ENCODE results near the gene ZNF304. TPM values are rescaled to one million over a fixed set of nuclear protein-coding genes. Genes with fewer than 3 reads are reported as not detected.

Gene ZNF304
- polyA plus RNA-seq, 1 donor (not counting 4 experiments of a cell fraction or from before 2014, with no cell fraction given): 7.7 TPM

DNA sequence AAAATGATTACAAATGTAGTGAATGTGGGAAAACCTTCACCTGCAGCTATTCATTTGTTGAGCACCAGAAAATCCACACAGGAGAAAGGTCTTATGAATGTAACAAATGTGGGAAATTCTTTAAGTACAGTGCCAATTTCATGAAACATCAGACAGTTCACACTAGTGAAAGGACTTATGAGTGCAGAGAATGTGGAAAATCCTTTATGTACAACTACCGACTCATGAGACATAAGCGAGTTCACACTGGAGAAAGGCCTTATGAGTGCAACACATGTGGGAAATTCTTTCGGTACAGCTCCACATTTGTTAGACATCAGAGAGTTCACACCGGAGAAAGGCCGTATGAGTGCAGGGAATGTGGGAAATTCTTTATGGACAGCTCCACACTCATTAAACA lies 47.8 kb downstream of the ZNF304 start:
- peaks cover 12 to 21% of the 10 kb centered on the region in 2 experiments for H3K36me3 ChIP-seq (ENCODE audit: control insufficient read depth in 2 of 2, extremely low read depth in 1 of 2, insufficient read depth in 2 of 2, low read length in 2 of 2)
- no peaks in the 10 kb centered on the region for H4K20me1 ChIP-seq (ENCODE audit: control insufficient read depth, extremely low read depth, insufficient read depth, low read length)
- DNase-seq (ENCODE audit: low read depth, low spot score): no peak
- H3K9me3 ChIP-seq (ENCODE audit: control insufficient read depth, low read depth, low read length): no peaks in the 10 kb centered on the region
- no peak for FAIRE-seq
- no peaks in the 10 kb centered on the region for H3K9me1 ChIP-seq (ENCODE audit: control insufficient read depth, extremely low read depth, insufficient read depth, low read length)
- no peaks in the 10 kb centered on the region for H3K27me3 ChIP-seq (ENCODE audit: control insufficient read depth, extremely low read depth, insufficient read depth, low read length)
- no peak for TF ChIP-seq EZH2 (IDR thresholded peaks at IDR 0.05; ENCODE audit: low read length)
- TF ChIP-seq, protein P1, sequence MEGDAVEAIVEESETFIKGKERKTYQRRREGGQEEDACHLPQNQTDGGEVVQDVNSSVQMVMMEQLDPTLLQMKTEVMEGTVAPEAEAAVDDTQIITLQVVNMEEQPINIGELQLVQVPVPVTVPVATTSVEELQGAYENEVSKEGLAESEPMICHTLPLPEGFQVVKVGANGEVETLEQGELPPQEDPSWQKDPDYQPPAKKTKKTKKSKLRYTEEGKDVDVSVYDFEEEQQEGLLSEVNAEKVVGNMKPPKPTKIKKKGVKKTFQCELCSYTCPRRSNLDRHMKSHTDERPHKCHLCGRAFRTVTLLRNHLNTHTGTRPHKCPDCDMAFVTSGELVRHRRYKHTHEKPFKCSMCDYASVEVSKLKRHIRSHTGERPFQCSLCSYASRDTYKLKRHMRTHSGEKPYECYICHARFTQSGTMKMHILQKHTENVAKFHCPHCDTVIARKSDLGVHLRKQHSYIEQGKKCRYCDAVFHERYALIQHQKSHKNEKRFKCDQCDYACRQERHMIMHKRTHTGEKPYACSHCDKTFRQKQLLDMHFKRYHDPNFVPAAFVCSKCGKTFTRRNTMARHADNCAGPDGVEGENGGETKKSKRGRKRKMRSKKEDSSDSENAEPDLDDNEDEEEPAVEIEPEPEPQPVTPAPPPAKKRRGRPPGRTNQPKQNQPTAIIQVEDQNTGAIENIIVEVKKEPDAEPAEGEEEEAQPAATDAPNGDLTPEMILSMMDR (optimal IDR thresholded peaks at IDR 0.05 in 1 of 3, IDR thresholded peaks at IDR 0.05 in 1 of 3, conservative IDR thresholded peaks at IDR 0.05 in 1 of 3; ENCODE audit: extremely low read depth in 1 of 3, insufficient read depth in 2 of 3, low read length in 3 of 3): no peak
- no peak overlapping the region for H3K4me3 ChIP-seq (ENCODE audit: control insufficient read depth in 2 of 3, extremely low read depth in 1 of 3, insufficient read depth in 2 of 3, low read depth in 1 of 3, low read length in 3 of 3)
- no peak overlapping the region for H3K9ac ChIP-seq (ENCODE audit: control insufficient read depth, extremely low read depth, insufficient read depth, low read length)
- no peak overlapping the region for H2AFZ ChIP-seq (ENCODE audit: control insufficient read depth, low read length)
- no peaks in the 10 kb centered on the region for H3K4me1 ChIP-seq (ENCODE audit: control insufficient read depth, extremely low read depth, insufficient read depth, low read length)
- H3K4me2 ChIP-seq (ENCODE audit: control insufficient read depth, extremely low read depth, insufficient read depth, low read depth, low read length): no peak overlapping the region
- H3K27ac ChIP-seq (ENCODE audit: control insufficient read depth, insufficient read depth, low read length): no peak overlapping the region
- dilution Hi-C loops (cut with MboI; ENCODE audit: extremely low pct_ligation_motif_present, low sequenced_read_pairs): no loop called here
- H3K79me2 ChIP-seq (ENCODE audit: control insufficient read depth, insufficient read depth, low read length): peaks cover 9% of the 10 kb centered on the region

DNA sequence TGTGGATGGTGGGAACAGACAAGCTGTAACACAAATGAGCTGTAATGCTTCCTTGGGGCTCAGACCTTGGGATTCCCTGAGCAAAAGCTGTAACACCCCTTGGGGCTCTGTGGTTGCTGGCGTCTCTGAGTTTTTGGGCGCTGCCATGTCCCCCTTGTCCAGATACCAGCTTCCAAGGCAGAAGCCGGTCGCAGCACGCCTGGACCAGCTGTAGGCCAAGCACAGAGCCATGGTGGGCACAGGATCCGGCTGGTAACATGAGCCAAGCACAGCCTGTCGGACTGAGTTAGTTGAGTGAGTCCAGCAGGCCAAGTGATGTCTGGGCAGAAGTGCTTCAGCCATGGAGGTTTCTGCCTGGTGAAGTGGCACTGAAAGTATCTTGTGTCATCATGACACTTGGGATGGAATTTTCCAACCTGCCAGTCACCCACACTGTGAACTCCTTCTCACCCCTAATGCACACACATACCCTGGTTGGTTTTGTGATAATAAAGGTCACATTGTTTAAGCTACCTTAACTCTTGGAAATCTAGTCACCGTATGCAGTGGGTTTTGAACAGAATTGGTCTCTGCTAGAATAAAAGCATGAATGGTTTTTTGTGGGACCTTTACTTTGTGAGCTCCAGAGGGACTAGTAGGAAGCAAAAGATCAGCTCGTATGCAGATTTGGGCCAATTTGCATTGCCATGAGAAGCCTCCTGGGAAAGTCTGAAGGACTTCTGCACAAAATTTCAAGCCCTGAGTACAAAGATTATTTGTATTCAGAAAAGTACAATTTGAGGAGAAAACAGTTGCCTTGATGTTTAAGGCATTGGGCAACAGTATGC lies 52.9 kb downstream of the ZNF304 start:
- Histone ChIP-seq H3K36me3 (ENCODE audit: control insufficient read depth in 2 of 2, extremely low read depth in 1 of 2, insufficient read depth in 2 of 2, low read length in 2 of 2) (peaks cover 1 to 5% of the 10 kb centered on the region in 2 experiments), H3K9me1 (ENCODE audit: control insufficient read depth, extremely low read depth, insufficient read depth, low read length) (no peaks in the 10 kb centered on the region), H3K9ac (ENCODE audit: control insufficient read depth, extremely low read depth, insufficient read depth, low read length) (no peak overlapping the region), H3K4me1 (ENCODE audit: control insufficient read depth, extremely low read depth, insufficient read depth, low read length) (no peaks in the 10 kb centered on the region), H3K4me2 (ENCODE audit: control insufficient read depth, extremely low read depth, insufficient read depth, low read depth, low read length) (no peak overlapping the region), H3K79me2 (ENCODE audit: control insufficient read depth, insufficient read depth, low read length) (no peaks in the 10 kb centered on the region), H3K27ac (ENCODE audit: control insufficient read depth, insufficient read depth, low read length) (no peak overlapping the region), H3K9me3 (ENCODE audit: control insufficient read depth, low read depth, low read length) (no peaks in the 10 kb centered on the region), H2AFZ (ENCODE audit: control insufficient read depth, low read length) (no peak overlapping the region), H3K4me3 (ENCODE audit: control insufficient read depth in 2 of 3, extremely low read depth in 1 of 3, insufficient read depth in 2 of 3, low read depth in 1 of 3, low read length in 3 of 3) (no peak overlapping the region), H3K27me3 (ENCODE audit: control insufficient read depth, extremely low read depth, insufficient read depth, low read length) (no peaks in the 10 kb centered on the region), H4K20me1 (ENCODE audit: control insufficient read depth, extremely low read depth, insufficient read depth, low read length) (no peaks in the 10 kb centered on the region)
- dilution Hi-C loops (cut with MboI; ENCODE audit: extremely low pct_ligation_motif_present, low sequenced_read_pairs): no loop called here
- FAIRE-seq (no peak), DNase-seq (ENCODE audit: low read depth, low spot score) (no peak)
- TF ChIP-seq, protein P1 (optimal IDR thresholded peaks at IDR 0.05 in 1 of 3, IDR thresholded peaks at IDR 0.05 in 1 of 3, conservative IDR thresholded peaks at IDR 0.05 in 1 of 3; ENCODE audit: extremely low read depth in 1 of 3, insufficient read depth in 2 of 3, low read length in 3 of 3): no peak
- no peak for TF ChIP-seq EZH2 (IDR thresholded peaks at IDR 0.05; ENCODE audit: low read length)

Data from keratinocyte (primary cell).